IMR-90 (cell line): ENCODE measurements around the gene NPB.

Experiments used
- BHLHE40 ChIP-seq: fragments of 150-350 bp; IDR thresholded peaks from 2 replicates; pipeline ENCODE4 v1.6.1; 2016; ENCODE audit warnings: mild to moderate bottlenecking, low read depth, low read length
- CEBPB ChIP-seq: IDR thresholded peaks from 2 replicates; pipeline ENCODE4 v1.6.1; 2012; ENCODE audit warnings: low read depth, low read length, improper control_type of control experiment
- CHD1 ChIP-seq: IDR thresholded peaks from 2 replicates; pipeline ENCODE4 v1.6.1; 2012; ENCODE audit warnings: low read depth, low read length, improper control_type of control experiment
- MAFK ChIP-seq: IDR thresholded peaks from 2 replicates; pipeline ENCODE4 v1.6.1; 2012; ENCODE audit warnings: low read depth, low read length, improper control_type of control experiment
- MAZ ChIP-seq: IDR thresholded peaks from 2 replicates; pipeline ENCODE4 v1.6.1; 2012; ENCODE audit warnings: low read depth, mild to moderate bottlenecking, low read length, improper control_type of control experiment, moderate library complexity, borderline replicate concordance
- MXI1 ChIP-seq: IDR thresholded peaks from 2 replicates; pipeline ENCODE4 v1.6.1; 2012; ENCODE audit warnings: low read depth, mild to moderate bottlenecking, low read length, moderate library complexity, borderline replicate concordance
- NFE2L2 ChIP-seq: fragments of 150-350 bp; IDR thresholded peaks from 2 replicates; pipeline ENCODE4 v1.6.1; 2016; ENCODE audit warnings: low read depth, mild to moderate bottlenecking, low read length
- POLR2A ChIP-seq: IDR thresholded peaks from 2 replicates; pipeline ENCODE4 v1.6.1; 2012; ENCODE audit warnings: mild to moderate bottlenecking, low read depth, low read length
- RAD21 ChIP-seq: IDR thresholded peaks from 2 replicates; pipeline ENCODE4 v1.6.1; 2012; ENCODE audit warnings: low read length, improper control_type of control experiment
- TF ChIP-seq, protein P1 (sequence below): fragments of 150-350 bp; IDR thresholded peaks from 2 replicates; pipeline ENCODE4 v1.6.1; 2017; ENCODE audit warnings: mild to moderate bottlenecking, antibody characterized with exemption, low read length, low read depth
- TF ChIP-seq, protein P2 (sequence below): conservative IDR thresholded peaks from 2 replicates; pipeline ENCODE4 v1.5.1; 2012; ENCODE audit warnings: mild to moderate bottlenecking, low read depth, low read length, improper control_type of control experiment

DNA sequence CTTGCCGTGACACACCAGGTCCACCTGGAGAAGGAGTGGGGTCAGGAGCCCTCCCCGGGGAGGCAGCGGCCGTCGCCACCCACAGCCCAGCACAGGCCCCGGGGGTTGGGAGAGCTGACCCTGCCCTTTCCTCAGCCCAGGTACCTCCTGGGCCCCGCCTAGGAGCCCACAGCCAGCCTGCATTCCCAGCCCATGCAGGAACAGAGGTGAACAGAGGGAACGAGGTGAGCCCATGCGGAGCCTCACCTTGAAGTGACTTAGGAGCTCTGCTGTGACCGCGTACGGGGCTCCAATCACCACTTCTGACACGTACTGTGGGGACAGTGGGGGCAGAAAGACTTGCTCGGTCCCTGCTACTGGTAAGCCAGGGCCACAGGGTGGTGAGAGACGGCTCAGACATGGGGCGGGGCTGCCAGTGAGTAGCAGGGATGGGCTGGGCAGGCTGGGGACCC is 3.4 kb downstream of the NPB start:
- TF ChIP-seq, protein P1, sequence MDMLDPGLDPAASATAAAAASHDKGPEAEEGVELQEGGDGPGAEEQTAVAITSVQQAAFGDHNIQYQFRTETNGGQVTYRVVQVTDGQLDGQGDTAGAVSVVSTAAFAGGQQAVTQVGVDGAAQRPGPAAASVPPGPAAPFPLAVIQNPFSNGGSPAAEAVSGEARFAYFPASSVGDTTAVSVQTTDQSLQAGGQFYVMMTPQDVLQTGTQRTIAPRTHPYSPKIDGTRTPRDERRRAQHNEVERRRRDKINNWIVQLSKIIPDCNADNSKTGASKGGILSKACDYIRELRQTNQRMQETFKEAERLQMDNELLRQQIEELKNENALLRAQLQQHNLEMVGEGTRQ, result no peak
- TF ChIP-seq, protein P2, sequence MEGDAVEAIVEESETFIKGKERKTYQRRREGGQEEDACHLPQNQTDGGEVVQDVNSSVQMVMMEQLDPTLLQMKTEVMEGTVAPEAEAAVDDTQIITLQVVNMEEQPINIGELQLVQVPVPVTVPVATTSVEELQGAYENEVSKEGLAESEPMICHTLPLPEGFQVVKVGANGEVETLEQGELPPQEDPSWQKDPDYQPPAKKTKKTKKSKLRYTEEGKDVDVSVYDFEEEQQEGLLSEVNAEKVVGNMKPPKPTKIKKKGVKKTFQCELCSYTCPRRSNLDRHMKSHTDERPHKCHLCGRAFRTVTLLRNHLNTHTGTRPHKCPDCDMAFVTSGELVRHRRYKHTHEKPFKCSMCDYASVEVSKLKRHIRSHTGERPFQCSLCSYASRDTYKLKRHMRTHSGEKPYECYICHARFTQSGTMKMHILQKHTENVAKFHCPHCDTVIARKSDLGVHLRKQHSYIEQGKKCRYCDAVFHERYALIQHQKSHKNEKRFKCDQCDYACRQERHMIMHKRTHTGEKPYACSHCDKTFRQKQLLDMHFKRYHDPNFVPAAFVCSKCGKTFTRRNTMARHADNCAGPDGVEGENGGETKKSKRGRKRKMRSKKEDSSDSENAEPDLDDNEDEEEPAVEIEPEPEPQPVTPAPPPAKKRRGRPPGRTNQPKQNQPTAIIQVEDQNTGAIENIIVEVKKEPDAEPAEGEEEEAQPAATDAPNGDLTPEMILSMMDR, result no peak
- TF ChIP-seq POLR2A, result no peak
- no peak for TF ChIP-seq CHD1
- TF ChIP-seq MAZ, result no peak
- TF ChIP-seq MXI1, result no peak
- no peak for TF ChIP-seq NFE2L2
- TF ChIP-seq MAFK, result no peak
- TF ChIP-seq BHLHE40, result no peak
- TF ChIP-seq RAD21, result no peak
- TF ChIP-seq CEBPB, result no peak
